GM12873 (cell line): ENCODE data around the gene EFNA4.

Experiments used
- CTCF ChIP-seq: IDR thresholded peaks from 2 replicates; pipeline ENCODE4 v1.5.1; 2012; ENCODE audit warnings: low read depth, mild to moderate bottlenecking, moderate library complexity, low read length, control low read depth; ENCODE audit not compliant: insufficient read depth; ENCODE audit errors: missing control alignments

The EFNA4 gene

GRCh38 chr1:155018617-155019348 is 44.8 kb upstream of the EFNA4 start:
- no peak for TF ChIP-seq CTCF

GRCh38 chr1:155019377-155020245 is 43.9 kb upstream of the EFNA4 start:
- TF ChIP-seq CTCF = no peak

GRCh38 chr1:155022136-155022926 is 41.2 kb upstream of the EFNA4 start:
- TF ChIP-seq CTCF = no peak

- TF ChIP-seq CTCF = no peak
Measured at GRCh38 chr1:155022927-155023236, 40.7 kb upstream of the EFNA4 start.

GRCh38 chr1:155023627-155024026 is 39.9 kb upstream of the EFNA4 start:
- TF ChIP-seq CTCF = no peak

GRCh38 chr1:155024315-155024714 is 39.2 kb upstream of the EFNA4 start:
- no peak for TF ChIP-seq CTCF

- TF ChIP-seq CTCF = no peak
Measured at GRCh38 chr1:155026154-155026553, 37.4 kb upstream of the EFNA4 start.
